WI38 (cell line): ENCODE results near the gene ZDHHC11.
"Not testable (repeated sequence)": the region's sequence is repeated elsewhere in the genome, so short reads cannot be mapped to it uniquely, and the experiment has no call there.

Experiments used
- H3K4me3 ChIP-seq: 2 replicates; pipeline ENCODE4 v1.5.1; 2011; ENCODE audit warnings: low read depth, mild to moderate bottlenecking, control low read depth, low read length
- CTCF ChIP-seq: IDR thresholded peaks from 2 replicates; pipeline ENCODE4 v1.5.1; 2012; ENCODE audit warnings: low read depth, mild to moderate bottlenecking, control low read depth, low read length

ZDHHC11 gene

DNA sequence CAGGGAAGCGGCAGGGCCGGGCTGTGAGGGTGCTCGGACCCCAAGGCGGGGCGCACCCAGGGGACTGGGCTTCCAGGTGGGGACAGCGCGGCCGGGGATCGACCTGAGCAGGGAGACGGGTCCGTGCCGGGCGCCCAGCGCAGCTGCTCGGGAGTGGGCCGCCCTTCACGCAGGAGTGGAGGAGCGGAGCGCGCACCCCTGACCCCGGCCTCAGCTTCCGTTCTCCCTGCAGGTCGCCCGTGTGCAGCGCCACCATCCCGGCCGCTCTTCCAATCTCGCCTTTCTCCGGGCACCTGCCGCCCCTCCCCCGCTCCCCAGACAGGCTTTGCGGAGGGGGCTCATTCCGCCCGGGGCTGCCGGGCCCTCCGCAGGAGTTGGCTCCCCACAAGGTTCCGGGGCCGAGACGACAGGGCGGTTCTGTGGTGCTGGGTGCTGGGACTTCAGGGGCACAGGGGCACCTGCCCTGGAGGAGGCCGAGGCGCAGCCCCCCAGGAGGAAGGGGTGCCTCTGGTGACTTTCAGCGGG is 65.5 kb downstream of the ZDHHC11 start:
- peak overlapping the region; percentile 50; the same call in 1 of the 2 replicates for H3K4me3 ChIP-seq

GRCh38 chr5:784428-785177 is 66.2 kb downstream of the ZDHHC11 start, which contains the start of gene ZDHHC11B:
Gene ZDHHC11B, minus strand, starts transcription at chr5:784729. Its CDS starts 17,810 bp downstream, at chr5:766919.
- H3K4me3 ChIP-seq: peak within 1 kb of the TSS; percentile 50

- peak overlapping the region; percentile 30 for H3K4me3 ChIP-seq
Measured at GRCh38 chr5:783881-784427, 66.8 kb downstream of the ZDHHC11 start.

- H3K4me3 ChIP-seq: not testable (repeated sequence)
Measured at GRCh38 chr5:783049-783802, 67.6 kb downstream of the ZDHHC11 start.

- H3K4me3 ChIP-seq: not testable (repeated sequence)
Measured at GRCh38 chr5:782356-782755, 68.4 kb downstream of the ZDHHC11 start.

DNA sequence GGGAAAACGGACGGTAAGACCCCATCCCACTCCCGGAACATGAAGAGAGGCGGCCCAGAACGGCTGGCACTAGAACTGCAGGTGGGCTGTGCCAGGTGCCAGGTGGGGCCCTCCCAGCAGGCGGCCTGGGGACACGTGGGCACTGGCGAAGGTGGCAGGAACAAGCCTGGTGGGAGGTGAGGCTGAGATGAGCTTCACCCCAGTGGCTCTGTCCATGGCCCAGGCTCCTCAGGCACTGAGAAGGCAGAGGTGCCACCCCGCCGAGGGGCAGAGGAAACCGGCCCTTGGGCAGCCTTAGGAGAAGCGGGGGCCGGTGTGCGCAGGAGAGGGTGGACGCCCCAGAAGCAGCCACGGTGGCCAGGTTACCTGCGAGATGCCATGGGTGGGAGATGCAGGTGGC is 70.2 kb downstream of the ZDHHC11 start:
- not testable (repeated sequence) for H3K4me3 ChIP-seq

GRCh38 chr5:778967-779366 is 71.8 kb downstream of the ZDHHC11 start:
- not testable (repeated sequence) for H3K4me3 ChIP-seq

- H3K4me3 ChIP-seq: not testable (repeated sequence)
Measured at GRCh38 chr5:778421-778820, 72.4 kb downstream of the ZDHHC11 start.

- no peak overlapping the region for H3K4me3 ChIP-seq
- TF ChIP-seq CTCF: no peak
Measured at GRCh38 chr5:777756-778161, 73.0 kb downstream of the ZDHHC11 start.

DNA sequence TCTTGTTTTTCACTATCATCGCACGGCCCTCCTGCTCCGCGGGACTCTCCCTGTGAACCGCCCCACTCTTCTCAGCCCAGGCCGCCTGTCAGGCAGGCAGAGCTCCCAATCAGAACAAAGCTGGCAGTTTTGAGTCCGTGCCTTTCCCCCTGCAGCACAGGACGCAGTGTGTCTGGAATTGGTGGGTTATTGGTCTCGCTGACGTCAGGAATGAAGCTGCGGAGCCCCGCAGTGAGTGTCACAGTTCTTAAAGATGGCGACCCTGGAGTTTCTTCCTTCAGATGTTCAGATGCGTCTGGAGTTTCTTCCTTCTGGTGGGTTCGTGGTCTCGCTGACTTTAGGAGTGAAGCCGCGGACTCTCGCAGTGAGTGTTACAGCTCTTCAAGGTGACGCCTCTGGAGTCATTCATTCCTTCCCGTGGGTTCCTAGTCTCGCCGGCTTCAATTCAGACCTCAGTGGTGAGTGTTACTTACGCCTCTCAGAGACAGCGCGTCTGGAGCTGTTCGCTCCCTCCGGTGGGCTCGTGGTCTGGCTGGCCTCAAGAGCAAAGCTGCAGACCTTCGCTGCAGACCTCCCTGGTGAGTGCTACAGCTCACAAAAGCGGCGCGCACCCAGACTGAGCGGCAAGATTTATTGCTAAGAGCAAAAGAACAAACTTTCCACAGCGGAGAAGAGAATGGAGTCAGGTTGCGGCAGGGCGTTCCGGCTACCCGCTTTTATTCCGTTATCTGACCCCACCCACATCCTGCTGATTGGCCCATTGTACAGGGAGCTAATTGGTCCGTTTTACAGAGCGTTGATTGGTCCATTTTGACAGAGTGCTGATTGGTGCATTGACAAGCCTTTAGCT is 73.7 kb downstream of the ZDHHC11 start:
- no peak overlapping the region for H3K4me3 ChIP-seq
- no peak for TF ChIP-seq CTCF

GRCh38 chr5:775961-776861 is 74.6 kb downstream of the ZDHHC11 start:
- TF ChIP-seq CTCF: no peak
- H3K4me3 ChIP-seq: no peak overlapping the region

- not testable (repeated sequence) for H3K4me3 ChIP-seq
Measured at GRCh38 chr5:775595-775960, 75.2 kb downstream of the ZDHHC11 start.

DNA sequence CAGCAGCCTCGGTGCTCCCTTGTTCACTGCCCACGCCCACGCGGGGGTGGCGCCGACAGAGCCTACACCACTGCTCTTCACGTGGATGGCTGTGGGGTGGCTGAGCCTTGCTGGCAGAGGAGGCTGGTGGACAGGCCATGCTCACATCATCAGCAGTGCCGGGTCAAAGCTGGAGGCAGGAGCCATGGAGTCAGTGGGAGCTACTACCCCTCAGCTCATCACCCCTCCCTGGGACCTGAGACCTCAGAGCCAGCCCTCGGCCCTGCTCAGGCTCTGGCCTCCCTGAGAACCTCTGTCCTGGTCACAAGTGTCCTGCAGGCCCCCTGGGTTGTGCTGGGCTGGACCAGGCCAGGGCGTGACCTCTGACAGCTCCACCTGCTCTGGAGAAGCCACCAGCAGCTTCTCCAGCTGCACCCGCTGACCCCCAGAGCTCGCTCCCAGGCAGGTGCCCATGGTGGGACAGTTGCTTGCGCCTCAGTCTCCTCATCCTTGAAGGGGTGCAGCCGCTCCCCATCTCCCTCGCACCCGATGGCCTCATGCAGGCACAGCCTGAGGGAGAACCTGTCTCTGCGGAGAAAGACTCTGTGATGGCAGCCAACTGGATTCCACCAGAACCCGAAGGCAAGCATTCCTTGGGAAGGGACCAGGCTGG is 75.8 kb downstream of the ZDHHC11 start:
- not testable (repeated sequence) for H3K4me3 ChIP-seq

DNA sequence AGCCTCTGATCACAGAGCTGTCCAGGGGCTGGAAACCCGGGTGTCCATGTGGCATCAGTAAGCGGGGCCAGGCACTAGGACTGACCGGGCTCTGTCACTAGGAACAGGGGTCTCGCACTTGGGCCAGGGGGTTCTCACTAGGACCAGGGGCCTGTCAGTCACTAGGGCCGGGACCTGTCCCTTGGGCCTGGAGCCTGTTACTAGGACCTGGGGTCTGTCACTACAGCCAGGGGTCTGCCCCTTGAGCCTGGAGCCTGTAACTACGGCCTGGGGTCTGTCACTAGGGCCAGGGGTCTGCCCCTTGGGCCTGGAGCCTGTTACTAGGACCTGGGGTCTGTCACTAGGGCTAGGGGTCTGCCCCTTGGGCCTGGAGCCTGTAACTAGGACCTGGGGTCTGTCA is 76.5 kb downstream of the ZDHHC11 start:
- not testable (repeated sequence) for H3K4me3 ChIP-seq
